HepG2 (cell line): ENCODE results near the gene RANBP3L. TPM values are rescaled to one million over a fixed set of nuclear protein-coding genes. Genes with fewer than 3 reads are reported as not detected.

ENCODE experiments used
- ARNT ChIP-seq: fragments of 450-650 bp; IDR thresholded peaks from 2 replicates; pipeline ENCODE4 v1.6.1; 2017
- ATF4 ChIP-seq, 2 experiments: fragments of 450-650 bp in 1 of 2; sonication (generic) in 1 of 2; formaldehyde crosslinking; IDR thresholded peaks; 2 replicates each; pipeline versions ENCODE4 v1.5.0 to v1.8.0; 2020 to 2022; ENCODE audit warnings: mild to moderate bottlenecking in 1 of 2, missing genetic modification reagents in 1 of 2
- ISX ChIP-seq: sonication (generic); formaldehyde crosslinking; conservative IDR thresholded peaks from 2 replicates; pipeline ENCODE4 v1.5.0; 2020; ENCODE audit warnings: missing genetic modification reagents
- MAZ ChIP-seq, 2 experiments: sonication (generic) in 1 of 2; formaldehyde crosslinking in 1 of 2; IDR thresholded peaks; 2 replicates each; pipeline versions ENCODE4 v1.5.0 to v1.6.1; 2012 to 2020; ENCODE audit warnings: low read depth in 2 of 2, mild to moderate bottlenecking in 2 of 2, borderline replicate concordance in 1 of 2, improper control_type of control experiment in 1 of 2, low read length in 1 of 2, missing genetic modification reagents in 1 of 2, moderate library complexity in 1 of 2
- NFE2 ChIP-seq: sonication (generic); formaldehyde crosslinking; IDR thresholded peaks from 2 replicates; pipeline ENCODE4 v1.4.0; 2020; ENCODE audit warnings: missing genetic modification reagents
- NR0B2 ChIP-seq: sonication (generic); formaldehyde crosslinking; IDR thresholded peaks from 2 replicates; pipeline ENCODE4 v1.4.0; 2020; ENCODE audit warnings: mild to moderate bottlenecking, missing genetic modification reagents
- ONECUT2 ChIP-seq: sonication (generic); formaldehyde crosslinking; IDR thresholded peaks from 2 replicates; pipeline ENCODE4 v1.4.0; 2020; ENCODE audit warnings: missing genetic modification reagents
- PCBP1 ChIP-seq: fragments of 200-400 bp; formaldehyde crosslinking; IDR thresholded peaks from 2 replicates; pipeline ENCODE4 v1.6.1; 2017; ENCODE audit warnings: mild to moderate bottlenecking, low read depth, low read length, borderline replicate concordance
- PHF20 ChIP-seq: sonication (generic); formaldehyde crosslinking; IDR thresholded peaks from 2 replicates; pipeline ENCODE4 v1.5.0; 2020; ENCODE audit warnings: mild to moderate bottlenecking, missing genetic modification reagents
- PRDM15 ChIP-seq: sonication (generic); formaldehyde crosslinking; IDR thresholded peaks from 2 replicates; pipeline ENCODE4 v1.4.0; 2020; ENCODE audit warnings: missing genetic modification reagents
- REL ChIP-seq: sonication (generic); formaldehyde crosslinking; conservative IDR thresholded peaks from 2 replicates; pipeline ENCODE4 v1.8.0; 2022; ENCODE audit warnings: mild to moderate bottlenecking, missing genetic modification reagents, moderate library complexity
- SCMH1 ChIP-seq: sonication (generic); formaldehyde crosslinking; IDR thresholded peaks from 2 replicates; pipeline ENCODE4 v1.9.0; 2021; ENCODE audit warnings: missing genetic modification reagents, mild to moderate bottlenecking, borderline replicate concordance
- THAP7 ChIP-seq: sonication (generic); formaldehyde crosslinking; IDR thresholded peaks from 2 replicates; pipeline ENCODE4 v1.8.1; 2023; ENCODE audit warnings: mild to moderate bottlenecking, missing genetic modification reagents
- ZMYM2 ChIP-seq: sonication (generic); formaldehyde crosslinking; IDR thresholded peaks from 2 replicates; pipeline ENCODE4 v1.8.0; 2022; ENCODE audit warnings: mild to moderate bottlenecking, missing genetic modification reagents
- ZNF235 ChIP-seq: sonication (generic); formaldehyde crosslinking; IDR thresholded peaks from 2 replicates; pipeline ENCODE4 v1.8.1; 2023; ENCODE audit warnings: mild to moderate bottlenecking, missing genetic modification reagents, borderline replicate concordance
- ZNF362 ChIP-seq: sonication (generic); formaldehyde crosslinking; IDR thresholded peaks from 2 replicates; pipeline ENCODE4 v1.4.0; 2020; ENCODE audit warnings: missing genetic modification reagents, mild to moderate bottlenecking, borderline replicate concordance
- polyA plus RNA-seq, 8 experiments: library from polyadenylated mRNA; depleted of rRNA in 3 of 8; stranded (reverse) in 7 of 8; unstranded in 1 of 8; fragments of >200 nt; fragmentation: Illumina TruSeq in 4 of 8; extraction: Trizol in 4 of 8; gene quantifications; 2 replicates each; pipeline versions ENCODE4 v1.2.1 to v1.2.3, GENCODE V29; 2011 to 2016; ENCODE audit warnings: low read depth in 4 of 8, missing spikeins in 1 of 8, mixed read lengths in 1 of 8; ENCODE audit not compliant: insufficient read depth in 1 of 8
- total RNA-seq, 5 experiments: library from RNA; depleted of rRNA; stranded (reverse); fragments of >200 nt; fragmentation: Illumina TruSeq; extraction: Trizol; gene quantifications; 2 replicates each; pipeline ENCODE4 v1.2.3, GENCODE V29; 2016; ENCODE audit warnings: low read depth in 1 of 5

RANBP3L gene
- total and polyA plus RNA-seq, 2 of the 13 experiments (the other 11 are each of a cell fraction or from before 2014, with no cell fraction given), result 0.09 TPM; not detected in 1

- no peak for TF ChIP-seq THAP7 (CRISPR knock-in tag)
- TF ChIP-seq ZNF235, result no peak
- TF ChIP-seq PHF20, result no peak
- peak; percentile 85; the same call in 1 of the 2 replicates for TF ChIP-seq ZNF362 (CRISPR knock-in tag)
- no peak for TF ChIP-seq SCMH1 (CRISPR knock-in tag)
- no peak for TF ChIP-seq ARNT
- TF ChIP-seq ONECUT2, result peak; percentile 94
- no peak for TF ChIP-seq ISX
- TF ChIP-seq ZMYM2 (CRISPR knock-in tag), result no peak
- TF ChIP-seq REL (CRISPR knock-in tag), result no peak
- TF ChIP-seq PRDM15 (CRISPR knock-in tag), result no peak
- TF ChIP-seq NR0B2 (CRISPR knock-in tag), result no peak
- no peak for TF ChIP-seq MAZ (IDR thresholded peaks at IDR 0.05; ENCODE audit: borderline replicate concordance, low read depth, low read length)
- peak; percentile 18; the same call in 1 of the 2 replicates for TF ChIP-seq MAZ (CRISPR knock-in tag; IDR thresholded peaks at IDR 0.05; ENCODE audit: low read depth)
- TF ChIP-seq ATF4 (CRISPR knock-in tag; IDR thresholded peaks at IDR 0.05), result 0 out of 4 replicates have a peak, but pooled peaks of 1 of the 2 experiments have one; percentile 46
- no peak for TF ChIP-seq NFE2
- TF ChIP-seq PCBP1, result no peak
These were observed 62.1 kb downstream of the RANBP3L start (continued) for GRCh38 chr5:36239370-36240293.
